ENCODE results near the gene OR2T11.
"Not testable (repeated sequence)": the region's sequence is repeated elsewhere in the genome, so short reads cannot be mapped to it uniquely, and the experiment has no call there.

Gene OR2T11

GRCh38 chr1:248634991-248635390 lies at the start of gene OR2T11:
Gene OR2T11, minus strand, starts transcription at chr1:248635091. Its CDS starts 7,963 bp downstream, at chr1:248627128.
- DNase-seq = not testable (repeated sequence)

GRCh38 chr1:248681651-248682050 lies 46.8 kb upstream of the OR2T11 start:
- no peak for DNase-seq

GRCh38 chr1:248670003-248670402 lies 35.1 kb upstream of the OR2T11 start:
- no peak for DNase-seq

DNA sequence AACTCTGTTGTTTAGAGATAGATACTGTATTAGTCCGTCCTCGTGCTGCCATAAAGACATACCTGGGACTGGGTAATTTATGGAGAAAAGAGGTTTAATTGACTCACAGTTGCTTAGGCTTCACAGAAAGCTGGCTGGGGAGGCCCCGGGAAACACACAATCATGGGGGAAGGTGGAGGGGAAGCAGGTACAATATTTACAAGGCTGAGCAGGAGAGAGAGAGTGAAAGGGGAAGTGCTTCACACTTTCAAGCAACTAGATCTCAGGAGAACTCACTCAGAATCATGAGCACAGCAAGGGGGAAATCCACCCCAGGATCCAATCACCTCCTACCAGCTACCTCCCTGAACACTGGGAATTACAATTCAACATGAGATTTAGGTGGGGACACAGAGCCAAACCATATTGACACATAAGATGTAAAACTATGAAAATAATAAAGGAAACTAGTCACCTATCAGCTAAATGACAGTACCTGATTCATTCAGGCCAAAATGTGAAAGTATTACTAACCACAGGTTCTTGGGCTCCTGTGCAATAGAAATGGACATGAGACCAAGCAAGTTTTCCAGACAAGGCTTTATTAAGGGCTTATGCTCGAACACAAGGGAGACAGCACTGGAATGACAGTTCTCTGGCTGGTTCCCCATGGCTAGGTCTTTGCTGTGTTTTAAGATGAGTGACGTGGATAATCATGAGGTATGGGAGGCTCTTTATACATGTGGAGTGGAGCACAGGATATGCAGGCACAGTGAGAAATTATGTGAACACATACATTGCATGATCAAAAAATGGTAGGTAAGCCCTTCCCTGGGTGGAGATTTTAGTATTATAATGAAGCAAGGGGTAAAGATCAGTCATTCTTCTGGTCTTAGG lies 28.8 kb upstream of the OR2T11 start:
- not testable (repeated sequence) for DNase-seq

- not testable (repeated sequence) for DNase-seq
Measured at GRCh38 chr1:248656797-248657196, 21.9 kb upstream of the OR2T11 start.

DNA sequence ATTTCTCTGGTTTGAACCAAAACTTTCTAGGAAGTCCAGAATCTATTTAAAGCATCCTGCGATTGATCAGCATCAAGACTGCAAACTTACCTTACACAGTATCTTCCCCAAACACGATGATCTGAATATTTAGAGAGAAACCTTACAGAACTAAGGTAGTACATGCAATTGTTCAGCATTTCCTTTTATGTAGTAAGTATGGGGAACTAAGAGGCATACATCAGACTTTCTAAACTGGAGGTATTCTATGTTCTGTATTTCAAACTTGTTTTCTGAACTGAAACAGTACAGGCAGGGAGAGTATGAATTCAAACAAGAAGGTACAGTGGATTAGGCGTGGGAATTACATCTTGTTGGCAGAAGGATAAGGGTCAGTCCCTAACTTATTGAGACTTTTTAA lies 20.5 kb upstream of the OR2T11 start, which contains the start of gene OR2T27:
Gene OR2T27, minus strand, starts transcription at position 175 of the 400 bp plus-strand sequence. CDS start 4,644 bp downstream, outside the sequence.
- DNase-seq = not testable (repeated sequence)

DNA sequence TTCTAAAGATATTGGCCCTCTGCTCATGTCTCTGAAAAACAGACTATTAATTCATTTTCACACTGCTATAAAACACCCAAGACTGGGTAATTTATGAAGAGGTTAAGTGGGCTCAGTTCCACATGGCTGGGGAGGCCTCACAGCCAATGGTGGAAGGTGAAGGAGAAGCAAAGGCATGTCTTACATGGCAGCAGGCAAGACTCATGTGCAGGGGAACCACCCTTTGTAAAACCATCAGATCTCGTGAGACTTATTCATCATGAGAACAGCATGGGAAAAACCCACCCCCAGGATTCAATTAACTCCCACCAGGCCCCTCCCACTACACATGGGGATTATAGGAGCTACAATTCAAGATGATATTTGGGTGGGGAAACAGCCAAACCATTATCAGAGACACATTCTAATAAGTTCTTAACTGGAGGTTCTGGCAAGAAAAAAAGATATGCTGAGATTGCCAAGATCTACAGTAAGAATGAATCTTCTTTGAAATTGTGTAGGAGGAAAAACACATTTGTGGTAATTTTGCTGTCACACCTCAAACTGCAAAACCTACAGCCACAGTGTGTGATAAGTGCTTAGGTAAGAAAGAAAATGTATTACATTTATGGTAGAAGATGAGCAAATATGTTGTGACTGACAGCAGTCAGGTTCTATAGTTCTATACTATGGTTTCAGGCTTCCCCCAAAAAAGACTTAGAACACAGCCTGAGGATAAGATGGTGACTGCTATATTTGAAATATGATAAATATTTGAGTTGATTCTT lies 14.1 kb upstream of the OR2T11 start:
- DNase-seq = not testable (repeated sequence)

DNA sequence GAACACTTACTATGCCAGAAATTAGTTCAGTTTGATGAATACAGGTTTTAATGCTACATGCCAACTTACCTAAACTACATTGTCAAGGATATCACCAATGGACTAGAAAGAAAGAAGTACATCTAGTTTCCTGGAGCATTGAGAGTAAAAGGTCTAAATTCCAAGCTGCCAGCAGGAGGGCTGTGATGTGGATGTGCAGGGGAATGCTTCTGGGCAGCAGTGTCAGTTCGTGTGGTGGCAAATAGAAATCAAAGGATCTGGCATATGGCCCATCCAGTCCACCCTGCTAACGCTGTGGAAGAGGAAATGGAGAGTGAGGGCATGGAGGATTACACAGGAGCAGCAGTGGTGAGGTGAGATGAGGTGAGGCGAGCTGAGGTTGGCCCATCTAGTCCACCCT lies 10.3 kb upstream of the OR2T11 start, which contains the start of gene OR2T35:
Gene OR2T35, minus strand, starts transcription at position 101 of the 400 bp plus-strand sequence. CDS start 6,020 bp downstream, outside the sequence.
- DNase-seq = not testable (repeated sequence)

DNA sequence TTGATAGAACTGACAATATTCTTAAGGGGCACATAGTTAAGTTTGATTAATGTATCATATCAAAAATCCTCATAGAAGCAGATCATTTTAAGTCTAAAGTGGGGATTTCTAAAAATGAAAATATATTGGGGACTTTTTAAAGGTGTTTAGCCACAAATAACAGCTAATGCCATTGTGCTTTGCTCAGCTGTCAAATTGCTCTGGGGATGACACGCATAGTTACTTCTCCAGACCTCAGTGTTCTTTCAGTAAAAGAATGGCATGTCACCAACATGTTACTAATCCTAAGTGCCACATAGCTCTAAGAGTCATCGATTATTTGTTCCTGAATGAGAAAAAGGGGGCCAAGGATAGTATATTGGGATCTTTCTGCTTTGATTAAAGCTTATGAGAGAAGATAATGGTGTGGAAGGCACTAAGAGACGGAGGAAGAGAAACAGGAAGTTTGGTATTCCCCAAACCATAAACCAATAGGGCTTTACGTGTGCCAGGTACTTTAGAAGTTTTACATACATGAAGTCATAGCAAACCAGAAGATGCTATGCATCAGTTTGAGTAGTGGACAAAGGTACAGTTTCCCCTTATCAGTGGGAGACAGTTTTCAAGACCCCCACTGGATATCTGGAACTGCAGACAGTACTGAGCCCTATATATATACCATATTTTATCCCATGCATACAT lies 8.2 kb upstream of the OR2T11 start:
- not testable (repeated sequence) for DNase-seq

DNA sequence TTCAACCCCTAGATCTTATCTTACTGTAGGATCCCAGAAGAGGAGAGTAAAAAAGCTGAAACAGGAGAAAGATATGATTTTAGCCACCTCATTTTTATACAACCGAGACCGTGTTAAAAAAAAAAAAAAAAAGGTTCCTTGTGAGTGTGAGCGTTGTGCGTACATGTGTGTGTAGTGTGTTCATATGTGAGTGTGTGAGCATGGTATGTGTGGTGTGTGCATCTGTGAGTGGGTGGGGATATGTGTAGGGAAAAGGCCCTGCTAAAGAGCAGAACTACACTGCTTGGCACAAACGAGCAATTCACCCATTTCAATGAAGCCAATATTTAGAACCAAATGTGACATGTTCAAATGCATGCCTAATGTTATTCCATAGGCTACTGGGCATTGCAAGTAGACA lies 6.7 kb upstream of the OR2T11 start:
- DNase-seq = not testable (repeated sequence)

- DNase-seq = not testable (repeated sequence)
Measured at GRCh38 chr1:248640906-248641305, 6.0 kb upstream of the OR2T11 start.

- not testable (repeated sequence) for DNase-seq
Measured at GRCh38 chr1:248639652-248640051, 4.8 kb upstream of the OR2T11 start.

DNA sequence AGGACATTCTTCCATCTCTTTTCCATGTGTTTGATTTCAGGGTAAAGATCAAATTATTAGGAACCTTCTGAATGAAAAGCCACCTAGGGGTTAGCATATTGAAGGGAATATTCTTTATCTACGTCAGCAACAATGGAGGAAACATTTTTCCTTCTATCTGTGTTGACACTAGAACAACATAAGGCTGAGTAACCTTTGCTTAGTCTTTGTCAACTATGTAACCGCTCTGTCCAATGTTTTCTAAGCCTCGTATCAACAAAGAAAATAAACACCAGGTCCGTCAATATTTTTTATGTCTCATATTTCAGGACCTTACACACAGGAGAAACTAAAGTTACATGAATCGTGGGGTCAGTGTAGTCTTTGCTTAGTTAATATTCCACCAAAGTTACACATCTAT lies 1.7 kb upstream of the OR2T11 start:
- not testable (repeated sequence) for DNase-seq

DNA sequence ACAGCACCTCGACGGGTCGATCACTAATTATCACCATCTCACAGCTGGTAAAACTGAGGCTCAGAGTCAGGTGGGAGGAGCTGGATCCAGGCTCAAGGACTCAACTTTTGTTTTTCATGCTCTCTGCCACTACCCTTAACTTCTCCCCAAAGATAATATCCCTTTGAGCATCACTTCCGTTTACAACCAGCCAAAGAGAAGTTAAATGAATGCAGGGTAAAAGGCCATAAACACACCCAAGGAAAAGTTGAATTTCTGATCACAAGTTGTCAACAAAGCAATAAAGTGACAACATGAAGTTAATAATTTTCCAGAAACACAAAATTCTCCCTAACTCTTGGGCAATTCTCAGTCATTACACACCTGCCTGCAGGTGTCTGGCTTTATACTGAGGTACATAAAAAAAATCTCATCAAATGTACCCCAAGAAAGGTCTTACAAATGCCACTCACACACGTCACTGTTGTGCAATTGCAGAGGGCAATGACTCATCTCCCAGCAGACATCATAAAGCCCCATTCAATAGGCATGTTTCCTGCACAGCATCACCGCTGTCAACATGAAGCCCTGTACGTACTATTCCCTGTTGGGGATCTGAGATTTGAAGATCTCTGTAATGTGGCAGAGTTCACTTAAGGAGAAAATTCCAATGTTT lies 3.4 kb downstream of the OR2T11 start:
- DNase-seq = peak; percentile 48

- DNase-seq = no peak
Measured at GRCh38 chr1:248630551-248630950, 4.3 kb downstream of the OR2T11 start.

GRCh38 chr1:248627971-248628844 lies 6.7 kb downstream of the OR2T11 start:
- no peak for DNase-seq

- DNase-seq = no peak
Measured at GRCh38 chr1:248625971-248626370, 8.9 kb downstream of the OR2T11 start.

DNA sequence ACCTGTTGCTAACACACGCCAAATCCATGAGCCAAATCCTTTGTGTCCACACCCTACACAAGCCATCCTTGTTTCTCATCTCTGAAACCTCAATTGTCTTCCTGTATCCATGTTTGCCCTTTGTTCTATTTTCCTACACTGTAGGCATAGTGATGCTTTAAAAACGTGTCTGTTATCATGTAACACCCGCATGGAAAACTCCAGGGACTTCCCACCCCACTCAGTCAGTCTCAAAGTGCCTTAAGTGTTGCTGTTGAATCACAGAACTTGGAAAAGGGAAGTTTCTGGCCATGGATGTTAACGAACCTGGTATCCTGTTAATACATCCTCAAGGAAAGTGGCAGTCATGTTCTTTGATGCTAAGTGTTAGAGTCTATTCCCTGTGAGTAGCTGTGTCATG lies 9.7 kb downstream of the OR2T11 start:
- DNase-seq = no peak

DNA sequence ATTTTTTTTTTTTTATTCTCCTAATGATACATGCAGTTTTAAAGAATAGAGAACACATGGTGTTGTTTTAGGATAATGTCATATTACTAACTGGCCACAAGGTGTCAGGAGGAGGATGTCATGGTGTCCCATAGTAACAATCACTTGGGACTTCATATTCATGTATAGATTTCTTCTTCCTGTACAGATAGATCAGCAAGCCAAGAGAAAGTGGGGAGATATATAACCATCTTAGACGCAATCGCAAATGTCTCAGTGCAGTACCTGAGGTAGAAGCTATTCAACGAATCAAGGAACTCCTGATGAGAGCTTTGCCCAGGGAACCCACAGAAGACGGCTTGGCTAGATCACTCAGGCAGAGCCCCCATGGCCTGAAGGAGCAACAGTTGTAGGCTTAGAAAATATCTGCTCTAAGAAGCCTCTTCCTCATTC lies 12.3 kb downstream of the OR2T11 start:
- DNase-seq = peak; percentile 61

DNA sequence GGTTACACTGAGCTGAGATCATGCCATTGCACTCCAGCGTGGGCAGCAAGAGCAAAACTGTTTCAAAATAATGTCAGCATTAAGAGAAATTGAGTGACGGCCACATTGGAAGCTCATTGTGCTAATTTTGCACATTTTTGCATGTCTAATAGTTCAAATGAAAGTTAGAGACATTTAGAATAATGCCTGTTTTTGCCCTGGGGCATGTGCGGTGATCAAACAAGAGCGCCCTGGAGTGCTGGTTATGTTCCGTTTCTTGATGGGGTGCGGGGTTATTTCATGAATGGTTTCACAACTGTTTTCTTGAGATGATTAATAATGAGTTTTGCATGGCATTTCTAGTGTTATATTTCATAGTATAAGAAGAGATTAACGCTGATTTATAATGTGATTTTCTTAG lies 13.1 kb downstream of the OR2T11 start:
- no peak for DNase-seq

DNA sequence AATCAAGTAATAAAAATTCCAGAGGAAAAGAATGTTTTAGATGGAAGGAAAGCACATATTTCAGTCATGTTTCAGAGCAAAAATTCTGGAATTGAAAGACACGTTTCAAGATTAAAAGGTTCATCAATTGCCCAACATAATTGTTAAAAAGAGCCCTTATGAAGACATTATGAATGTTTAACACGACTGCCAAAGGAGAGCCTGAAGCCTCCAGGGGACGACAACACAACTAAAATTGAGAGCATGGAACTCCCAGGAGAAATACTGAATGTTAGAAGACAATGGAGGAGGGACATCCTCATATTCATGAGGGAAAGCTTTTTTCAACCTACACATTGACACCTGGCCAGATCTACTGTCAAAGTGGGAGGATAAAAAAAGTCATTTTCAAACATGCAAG lies 16.0 kb downstream of the OR2T11 start:
- DNase-seq = peak; percentile 72

Measured in suppressor macrophage treated with lipopolysaccharide for 4 hours (primary cell).